Esophagus mucosa (tissue), 1 donor: Measurements from ENCODE around the gene FAM20A. TPM values are rescaled to one million over a fixed set of nuclear protein-coding genes. Genes with fewer than 3 reads are reported as not detected.

ENCODE experiments used
- ATAC-seq: fragments of 200-7000 bp; cut with Tn5 transposase; one replicate; pipeline ENCODE4 v1.9.1; 2020
- total RNA-seq: library from RNA; stranded (reverse); gene quantifications from one replicate; pipeline ENCODE4 v1.2.4, GENCODE V29; 2023
- donor health status: DM: yes; HTN: yes; CAD: no.

The FAM20A gene
- total RNA-seq, 1 donor from 2014 or later, result 13.6 TPM

GRCh38 chr17:68608515-68609130 lies 7.5 kb upstream of the FAM20A start:
- ATAC-seq, result no peak

GRCh38 chr17:68606451-68607307 lies 5.5 kb upstream of the FAM20A start:
- ATAC-seq, result no peak

GRCh38 chr17:68605914-68606313 lies 4.7 kb upstream of the FAM20A start:
- ATAC-seq, result no peak

- no peak for ATAC-seq
Observed at GRCh38 chr17:68603656-68604055, 2.5 kb upstream of the FAM20A start.

- ATAC-seq, result no peak
Observed at GRCh38 chr17:68603027-68603426, 1.9 kb upstream of the FAM20A start.

GRCh38 chr17:68602289-68602688 lies 1.1 kb upstream of the FAM20A start:
- peak; percentile 40 for ATAC-seq

- ATAC-seq, result peak; percentile 14
Observed at GRCh38 chr17:68601565-68602288, 560 bp upstream of the FAM20A start.

- ATAC-seq, result peak; percentile 67
Observed at GRCh38 chr17:68600067-68600930, 868 bp downstream of the FAM20A start.

- no peak for ATAC-seq
Observed at GRCh38 chr17:68599552-68600066, 1.6 kb downstream of the FAM20A start.

- no peak for ATAC-seq
Observed at GRCh38 chr17:68599091-68599490, 2.1 kb downstream of the FAM20A start.

- no peak for ATAC-seq
Observed at GRCh38 chr17:68598545-68598961, 2.6 kb downstream of the FAM20A start.

- ATAC-seq, result no peak
Observed at GRCh38 chr17:68598074-68598473, 3.1 kb downstream of the FAM20A start.

- ATAC-seq, result no peak
Observed at GRCh38 chr17:68596411-68596945, 4.7 kb downstream of the FAM20A start.

- ATAC-seq, result no peak
Observed at GRCh38 chr17:68595986-68596385, 5.2 kb downstream of the FAM20A start.

GRCh38 chr17:68595496-68595895 lies 5.7 kb downstream of the FAM20A start:
- no peak for ATAC-seq

- ATAC-seq, result no peak
Observed at GRCh38 chr17:68594552-68594951, 6.6 kb downstream of the FAM20A start.

GRCh38 chr17:68592682-68593641 lies 8.2 kb downstream of the FAM20A start:
- ATAC-seq, result peak; percentile 56

- no peak for ATAC-seq
Observed at GRCh38 chr17:68592009-68592408, 9.2 kb downstream of the FAM20A start.

- ATAC-seq, result no peak
Observed at GRCh38 chr17:68591583-68591982, 9.6 kb downstream of the FAM20A start.

- no peak for ATAC-seq
Observed at GRCh38 chr17:68589086-68589485, 12.1 kb downstream of the FAM20A start.

GRCh38 chr17:68588362-68588761 lies 12.8 kb downstream of the FAM20A start:
- ATAC-seq, result no peak
